Measurements from ENCODE around the gene CAMKK1.
A peak's percentile ranks its signal among the peaks of the same experiment; 100 is the strongest.

The CAMKK1 gene

DNA sequence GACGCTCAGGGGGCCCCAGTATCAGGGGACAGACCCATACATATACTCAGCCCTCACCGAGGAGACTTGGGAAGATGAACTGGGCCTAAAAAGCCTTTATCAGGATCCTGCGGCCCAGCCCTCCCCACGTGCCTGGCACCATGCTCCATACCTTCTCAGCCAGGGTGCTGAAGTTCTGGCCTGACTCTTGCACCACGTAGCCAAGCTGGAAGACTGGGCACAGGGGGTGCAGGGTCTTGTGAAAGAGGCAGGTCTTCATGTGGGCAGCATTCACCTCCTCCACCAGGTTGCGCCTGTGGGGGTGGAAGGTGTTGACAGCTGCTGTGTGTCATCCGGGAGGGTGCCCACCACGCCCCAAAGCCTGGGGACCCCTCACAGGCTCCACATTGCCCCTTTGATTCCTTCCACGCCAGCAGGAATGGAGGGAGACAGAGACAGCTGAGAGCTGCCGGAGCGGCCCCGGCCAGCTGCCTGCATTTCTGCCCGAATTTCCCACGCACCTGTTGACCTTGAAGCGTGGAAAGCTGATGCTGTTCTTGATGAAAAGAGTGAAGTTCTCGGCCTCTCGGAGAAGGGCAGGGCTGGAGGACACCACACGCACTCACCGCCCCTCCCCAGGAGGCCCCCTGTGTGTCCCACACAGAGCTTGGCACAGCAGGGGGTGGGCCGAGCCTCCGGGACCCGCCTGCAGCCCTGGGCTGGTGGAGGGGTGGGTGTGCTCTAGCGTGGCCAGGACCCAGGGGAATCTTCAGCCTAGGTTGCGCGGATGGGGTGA, 10.4 kb upstream of the CAMKK1 start:
- no peak for FAIRE-seq
- DNase-seq (ENCODE audit: insufficient read length, low spot score): no peak
- TF ChIP-seq POLR2A (IDR thresholded peaks at IDR 0.05; ENCODE audit: low read depth, low read length) (no peak), TAF1 (IDR thresholded peaks at IDR 0.05; ENCODE audit: low read depth, low read length) (no peak), SPI1 (IDR thresholded peaks at IDR 0.05; ENCODE audit: low read depth, low read length) (no peak), PAX5 (IDR thresholded peaks at IDR 0.05; ENCODE audit: insufficient read depth, low read length, severe bottlenecking) (no peak), POU2F2 (IDR thresholded peaks at IDR 0.05; ENCODE audit: low read depth, low read length) (no peak), POLR2AphosphoS5 (IDR thresholded peaks at IDR 0.05; ENCODE audit: low read depth, low read length) (no peak)

DNA sequence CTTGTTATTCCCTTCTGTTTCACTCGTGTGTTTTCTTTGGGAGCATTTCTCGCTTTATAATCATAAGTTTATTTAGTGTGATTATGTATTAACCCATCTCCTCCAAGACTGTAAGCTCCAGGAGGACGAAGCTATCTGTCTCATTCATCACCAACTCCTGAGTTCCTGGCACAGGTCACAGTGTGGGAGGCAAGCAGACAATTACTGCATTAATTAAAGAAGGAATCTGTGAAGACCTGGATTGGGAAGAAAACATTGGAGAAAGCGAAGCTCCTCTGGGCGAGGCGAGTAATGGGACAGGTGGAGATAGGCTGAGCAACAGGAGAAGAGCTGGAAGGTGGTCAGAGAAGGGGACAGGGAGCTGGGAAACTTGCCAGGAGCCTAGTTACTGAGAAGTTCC, 7.8 kb upstream of the CAMKK1 start:
- DNase-seq (ENCODE audit: insufficient read length, low spot score) (no peak), FAIRE-seq (no peak)
- TF ChIP-seq TAF1 (IDR thresholded peaks at IDR 0.05; ENCODE audit: low read depth, low read length) (no peak), PAX5 (IDR thresholded peaks at IDR 0.05; ENCODE audit: insufficient read depth, low read length, severe bottlenecking) (no peak), POLR2A (IDR thresholded peaks at IDR 0.05; ENCODE audit: low read depth, low read length) (no peak)

DNA sequence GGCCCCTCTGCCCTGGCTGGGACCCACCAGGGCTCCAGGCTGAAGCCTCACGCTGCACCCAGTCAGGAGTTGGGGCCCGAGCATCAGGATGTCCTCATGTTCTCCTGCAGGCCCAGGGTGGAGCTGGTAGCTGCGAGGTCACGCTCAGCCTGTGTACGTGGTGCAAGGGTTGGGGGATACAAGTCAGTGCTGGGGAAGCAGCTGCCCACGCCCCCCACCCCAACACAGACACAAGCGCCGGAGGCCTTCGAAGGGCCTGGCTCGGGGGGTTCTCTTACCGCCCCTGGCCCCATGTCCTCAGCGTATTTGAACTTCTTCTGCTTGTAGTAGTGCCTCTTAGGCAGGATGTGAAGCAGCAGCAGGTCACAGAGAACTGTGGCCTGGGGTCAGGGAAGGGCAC, 4.9 kb upstream of the CAMKK1 start:
- no peak for DNase-seq (ENCODE audit: insufficient read length, low spot score)
- FAIRE-seq: no peak
- no peak for TF ChIP-seq POU2F2 (IDR thresholded peaks at IDR 0.05; ENCODE audit: low read depth, low read length)
- TF ChIP-seq SPI1 (IDR thresholded peaks at IDR 0.05; ENCODE audit: low read depth, low read length): no peak
- no peak for TF ChIP-seq PAX5 (IDR thresholded peaks at IDR 0.05; ENCODE audit: insufficient read depth, low read length, severe bottlenecking)
- TF ChIP-seq TAF1 (IDR thresholded peaks at IDR 0.05; ENCODE audit: low read depth, low read length): no peak
- TF ChIP-seq POLR2AphosphoS5 (IDR thresholded peaks at IDR 0.05; ENCODE audit: low read depth, low read length): no peak
- TF ChIP-seq POLR2A (IDR thresholded peaks at IDR 0.05; ENCODE audit: low read depth, low read length): no peak

- DNase-seq (ENCODE audit: insufficient read length, low spot score): no peak
- no peak for FAIRE-seq
- TF ChIP-seq POU2F2 (IDR thresholded peaks at IDR 0.05; ENCODE audit: low read depth, low read length): no peak
- no peak for TF ChIP-seq POLR2A (IDR thresholded peaks at IDR 0.05; ENCODE audit: low read depth, low read length)
- no peak for TF ChIP-seq TAF1 (IDR thresholded peaks at IDR 0.05; ENCODE audit: low read depth, low read length)
- no peak for TF ChIP-seq SPI1 (IDR thresholded peaks at IDR 0.05; ENCODE audit: low read depth, low read length)
- no peak for TF ChIP-seq PAX5 (IDR thresholded peaks at IDR 0.05; ENCODE audit: insufficient read depth, low read length, severe bottlenecking)
- no peak for TF ChIP-seq POLR2AphosphoS5 (IDR thresholded peaks at IDR 0.05; ENCODE audit: low read depth, low read length)
Observed at GRCh38 chr17:3896968-3897235, 4.0 kb upstream of the CAMKK1 start.

- TF ChIP-seq TAF1 (IDR thresholded peaks at IDR 0.05; ENCODE audit: low read depth, low read length): no peak
- no peak for TF ChIP-seq SPI1 (IDR thresholded peaks at IDR 0.05; ENCODE audit: low read depth, low read length)
- no peak for TF ChIP-seq POLR2AphosphoS5 (IDR thresholded peaks at IDR 0.05; ENCODE audit: low read depth, low read length)
- TF ChIP-seq POU2F2 (IDR thresholded peaks at IDR 0.05; ENCODE audit: low read depth, low read length): no peak
- TF ChIP-seq POLR2A (IDR thresholded peaks at IDR 0.05; ENCODE audit: low read depth, low read length): no peak
- TF ChIP-seq PAX5 (IDR thresholded peaks at IDR 0.05; ENCODE audit: insufficient read depth, low read length, severe bottlenecking): no peak
- FAIRE-seq: peak; percentile 23
- DNase-seq (ENCODE audit: insufficient read length, low spot score): no peak
Observed at GRCh38 chr17:3896108-3896967, 3.5 kb upstream of the CAMKK1 start.

DNA sequence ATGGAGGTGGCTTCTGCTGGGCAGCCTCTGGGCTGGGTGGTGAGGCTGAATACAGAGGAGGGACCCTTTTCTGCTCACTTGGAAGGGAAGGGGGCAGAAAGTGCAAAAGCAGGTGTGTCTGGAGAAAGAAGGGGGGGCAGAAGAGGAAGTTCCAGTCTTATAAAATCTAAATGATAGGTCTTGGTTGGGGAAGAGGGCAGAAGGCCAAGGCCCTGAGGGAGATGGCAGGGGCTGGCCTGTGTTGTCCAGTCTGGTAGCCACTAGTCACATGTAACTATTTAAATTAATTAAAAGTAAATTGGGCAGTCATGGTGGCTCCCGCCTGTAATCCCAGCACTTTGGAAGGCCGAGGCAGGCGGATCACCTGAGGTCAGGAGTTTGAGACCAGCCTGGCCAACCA, 2.5 kb upstream of the CAMKK1 start:
- DNase-seq (ENCODE audit: insufficient read length, low spot score) (no peak), FAIRE-seq (no peak)
- TF ChIP-seq PAX5 (IDR thresholded peaks at IDR 0.05; ENCODE audit: insufficient read depth, low read length, severe bottlenecking): no peak
- no peak for TF ChIP-seq POU2F2 (IDR thresholded peaks at IDR 0.05; ENCODE audit: low read depth, low read length)
- TF ChIP-seq POLR2AphosphoS5 (IDR thresholded peaks at IDR 0.05; ENCODE audit: low read depth, low read length): no peak
- TF ChIP-seq POLR2A (IDR thresholded peaks at IDR 0.05; ENCODE audit: low read depth, low read length): no peak
- TF ChIP-seq TAF1 (IDR thresholded peaks at IDR 0.05; ENCODE audit: low read depth, low read length): no peak
- TF ChIP-seq SPI1 (IDR thresholded peaks at IDR 0.05; ENCODE audit: low read depth, low read length): no peak

- DNase-seq (ENCODE audit: insufficient read length, low spot score) (no peak), FAIRE-seq (no peak)
- TF ChIP-seq POU2F2 (IDR thresholded peaks at IDR 0.05; ENCODE audit: low read depth, low read length): no peak
- TF ChIP-seq SPI1 (IDR thresholded peaks at IDR 0.05; ENCODE audit: low read depth, low read length): no peak
- no peak for TF ChIP-seq PAX5 (IDR thresholded peaks at IDR 0.05; ENCODE audit: insufficient read depth, low read length, severe bottlenecking)
- TF ChIP-seq POLR2A (IDR thresholded peaks at IDR 0.05; ENCODE audit: low read depth, low read length): no peak
- no peak for TF ChIP-seq POLR2AphosphoS5 (IDR thresholded peaks at IDR 0.05; ENCODE audit: low read depth, low read length)
- no peak for TF ChIP-seq TAF1 (IDR thresholded peaks at IDR 0.05; ENCODE audit: low read depth, low read length)
Observed at GRCh38 chr17:3894911-3895343, 2.1 kb upstream of the CAMKK1 start.

DNA sequence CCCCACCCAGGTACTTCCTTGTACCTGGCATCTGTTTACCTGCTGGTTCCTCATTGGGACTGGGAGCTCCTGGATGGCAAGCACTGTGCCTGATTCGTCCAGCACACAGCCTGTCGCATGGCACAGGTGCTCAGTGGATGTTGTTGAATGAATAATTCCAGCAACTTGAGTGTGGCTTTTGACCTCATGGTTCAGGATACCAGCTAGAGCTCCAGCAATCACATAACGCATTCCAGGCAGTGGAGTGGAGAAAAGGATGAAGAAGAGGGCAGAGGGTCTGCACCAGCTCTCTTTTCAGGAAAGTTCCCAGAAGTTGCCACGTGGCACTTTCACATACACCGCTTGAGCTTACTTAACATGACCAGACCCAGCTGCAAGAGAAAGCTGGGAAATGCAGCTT, 1.3 kb upstream of the CAMKK1 start:
- TF ChIP-seq POLR2AphosphoS5 (IDR thresholded peaks at IDR 0.05; ENCODE audit: low read depth, low read length) (no peak), SPI1 (IDR thresholded peaks at IDR 0.05; ENCODE audit: low read depth, low read length) (no peak), POU2F2 (IDR thresholded peaks at IDR 0.05; ENCODE audit: low read depth, low read length) (no peak), POLR2A (IDR thresholded peaks at IDR 0.05; ENCODE audit: low read depth, low read length) (no peak), PAX5 (IDR thresholded peaks at IDR 0.05; ENCODE audit: insufficient read depth, low read length, severe bottlenecking) (no peak), TAF1 (IDR thresholded peaks at IDR 0.05; ENCODE audit: low read depth, low read length) (no peak)
- no peak for FAIRE-seq
- DNase-seq (ENCODE audit: insufficient read length, low spot score): no peak

- TF ChIP-seq TAF1 (IDR thresholded peaks at IDR 0.05; ENCODE audit: low read depth, low read length) (no peak), POLR2A (IDR thresholded peaks at IDR 0.05; ENCODE audit: low read depth, low read length) (no peak), SPI1 (IDR thresholded peaks at IDR 0.05; ENCODE audit: low read depth, low read length) (no peak), PAX5 (IDR thresholded peaks at IDR 0.05; ENCODE audit: insufficient read depth, low read length, severe bottlenecking) (no peak), POLR2AphosphoS5 (IDR thresholded peaks at IDR 0.05; ENCODE audit: low read depth, low read length) (no peak), POU2F2 (IDR thresholded peaks at IDR 0.05; ENCODE audit: low read depth, low read length) (no peak)
- DNase-seq (ENCODE audit: insufficient read length, low spot score): no peak
- FAIRE-seq: peak; percentile 9
Observed at GRCh38 chr17:3893720-3894116, 865 bp upstream of the CAMKK1 start.

Data from GM12891 (cell line).